ENCODE measurements around the gene HSD17B14.

DNA sequence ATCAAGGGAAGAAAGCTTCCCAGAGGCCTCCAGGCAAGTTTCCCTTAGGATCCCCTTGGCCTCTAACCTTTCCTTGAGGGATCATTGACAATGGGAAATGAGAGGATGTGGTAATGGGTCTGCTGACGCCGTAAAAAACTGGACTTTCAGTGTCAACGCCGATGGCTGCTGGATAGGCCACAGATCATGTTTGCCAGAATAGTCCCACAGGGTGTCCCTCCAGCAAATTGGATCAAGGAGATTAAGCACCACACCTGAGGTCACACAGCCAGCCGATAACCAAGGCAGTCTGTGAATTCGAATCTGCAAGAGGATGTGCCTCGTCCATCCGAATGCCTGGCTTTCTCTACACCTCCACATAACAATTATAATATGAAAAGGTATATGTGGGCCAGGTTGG is 43.0 kb downstream of the HSD17B14 start:
- TF ChIP-seq EP300 (IDR thresholded peaks at IDR 0.05; ENCODE audit: low read depth), result no peak
- TF ChIP-seq POLR2A (IDR thresholded peaks at IDR 0.05), result no peak
- TF ChIP-seq, protein P1, sequence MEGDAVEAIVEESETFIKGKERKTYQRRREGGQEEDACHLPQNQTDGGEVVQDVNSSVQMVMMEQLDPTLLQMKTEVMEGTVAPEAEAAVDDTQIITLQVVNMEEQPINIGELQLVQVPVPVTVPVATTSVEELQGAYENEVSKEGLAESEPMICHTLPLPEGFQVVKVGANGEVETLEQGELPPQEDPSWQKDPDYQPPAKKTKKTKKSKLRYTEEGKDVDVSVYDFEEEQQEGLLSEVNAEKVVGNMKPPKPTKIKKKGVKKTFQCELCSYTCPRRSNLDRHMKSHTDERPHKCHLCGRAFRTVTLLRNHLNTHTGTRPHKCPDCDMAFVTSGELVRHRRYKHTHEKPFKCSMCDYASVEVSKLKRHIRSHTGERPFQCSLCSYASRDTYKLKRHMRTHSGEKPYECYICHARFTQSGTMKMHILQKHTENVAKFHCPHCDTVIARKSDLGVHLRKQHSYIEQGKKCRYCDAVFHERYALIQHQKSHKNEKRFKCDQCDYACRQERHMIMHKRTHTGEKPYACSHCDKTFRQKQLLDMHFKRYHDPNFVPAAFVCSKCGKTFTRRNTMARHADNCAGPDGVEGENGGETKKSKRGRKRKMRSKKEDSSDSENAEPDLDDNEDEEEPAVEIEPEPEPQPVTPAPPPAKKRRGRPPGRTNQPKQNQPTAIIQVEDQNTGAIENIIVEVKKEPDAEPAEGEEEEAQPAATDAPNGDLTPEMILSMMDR (IDR thresholded peaks at IDR 0.05), result no peak

All from transverse colon (tissue), 3 donors.